WTC11 (cell line): ENCODE results near the gene KHDRBS1.

Source experiments
- CTCF ChIP-seq: fragments of 200-600 bp; IDR thresholded peaks from 2 replicates; pipeline ENCODE4 v1.8.0; 2022; ENCODE audit warnings: antibody characterized with exemption
- MYBL2 ChIP-seq: sonication (generic); formaldehyde crosslinking; IDR thresholded peaks from 2 replicates; pipeline ENCODE4 v1.8.1; 2023; ENCODE audit warnings: mild to moderate bottlenecking, moderate library complexity, missing genetic modification reagents
- ZMAT4 ChIP-seq: fragments of 250-450 bp; sonication (Bioruptor Pico); IDR thresholded peaks from 2 replicates; pipeline ENCODE4 v1.9.0; 2021; ENCODE audit warnings: mild to moderate bottlenecking

DNA sequence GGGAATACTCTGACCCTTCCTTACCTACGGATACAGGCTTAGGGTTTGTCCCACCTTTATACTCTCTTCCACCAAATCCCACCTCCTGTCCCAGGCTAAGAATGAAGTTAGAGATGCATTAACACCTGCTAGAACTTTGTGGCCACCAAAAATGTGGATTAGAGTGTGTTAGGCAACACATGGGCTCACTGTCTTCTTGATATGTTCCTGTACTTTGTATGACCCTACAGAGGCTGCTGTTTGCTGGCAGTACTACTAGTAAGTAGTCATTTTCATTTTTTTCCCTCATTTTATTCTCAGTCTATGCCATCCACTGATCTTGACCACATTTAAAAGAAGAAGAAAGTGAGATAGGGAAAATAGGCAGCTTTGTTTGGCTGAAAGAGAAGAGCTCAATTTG, 38.0 kb downstream of the KHDRBS1 start:
- no peak for TF ChIP-seq ZMAT4 (CRISPR knock-in tag)
- no peak for TF ChIP-seq CTCF
- no peak for TF ChIP-seq MYBL2
